Caco-2 (cell line): ENCODE data around the gene TTYH1. TPM values are rescaled to one million over a fixed set of nuclear protein-coding genes. Genes with fewer than 3 reads are reported as not detected.

Experiments used
- BruUV-seq: library from RNA; stranded (reverse); fragments of 400-500 nt; replicated peaks from 2 replicates; lab custom pipeline; 2021; lab: Mats Ljungman, UMichigan
- CTCF ChIA-PET: fragments of 300-600 bp; sonication (Branson Sonifier 250); formaldehyde crosslinking; loops from one replicate; lab custom pipeline; 2022; ENCODE audit warnings: antibody characterized with exemption; lab: Charles Lee
- POLR2A ChIA-PET: fragments of 300-600 bp; sonication (Branson Sonifier 250); formaldehyde crosslinking; loops from one replicate; lab custom pipeline; 2022; ENCODE audit warnings: antibody characterized with exemption; lab: Charles Lee
- DNase-seq, 2 experiments: peaks; one replicate each; pipeline versions ENCODE4 v3.0.0 to v3.0.0-alpha.2; 2020 to 2022
- H3K27me3 ChIP-seq: replicated peaks from 2 replicates; pipeline ENCODE4 v1.6.0; 2011; ENCODE audit warnings: low read length; ENCODE audit not compliant: control insufficient read depth, insufficient read depth
- H3K36me3 ChIP-seq: 2 replicates; pipeline ENCODE4 v1.5.1; 2011; ENCODE audit warnings: low read length; ENCODE audit not compliant: control insufficient read depth, insufficient read depth
- H3K4me1 ChIP-seq: fragments of 250-450 bp; sonication (Bioruptor Pico); 2 replicates; pipeline ENCODE4 v1.5.1; 2020; ENCODE audit warnings: mild to moderate bottlenecking
- H3K4me3 ChIP-seq: 2 replicates; pipeline ENCODE4 v1.5.1; 2011; ENCODE audit warnings: low read depth, mild to moderate bottlenecking, control low read depth, low read length
- H3K9me3 ChIP-seq: fragments of 250-450 bp; sonication (Bioruptor Pico); 2 replicates; pipeline ENCODE4 v1.5.1; 2020; ENCODE audit warnings: mild to moderate bottlenecking, moderate library complexity
- H3K27ac Mint-ChIP-seq: one replicate; pipeline ENCODE4 v1.8.0; 2022; ENCODE audit warnings: mixed read lengths; ENCODE audit not compliant: unreplicated experiment
- H3K27me3 Mint-ChIP-seq: one replicate; pipeline ENCODE4 v1.8.0; 2022; ENCODE audit warnings: mixed read lengths; ENCODE audit not compliant: insufficient read depth, unreplicated experiment
- H3K36me3 Mint-ChIP-seq: one replicate; pipeline ENCODE4 v1.8.0; 2022; ENCODE audit warnings: mild to moderate bottlenecking, mixed read lengths; ENCODE audit not compliant: insufficient read depth, unreplicated experiment
- H3K4me1 Mint-ChIP-seq: one replicate; pipeline ENCODE4 v1.8.0; 2022; ENCODE audit warnings: low read depth, mixed read lengths; ENCODE audit not compliant: unreplicated experiment
- H3K4me3 Mint-ChIP-seq: one replicate; pipeline ENCODE4 v1.8.0; 2022; ENCODE audit warnings: mild to moderate bottlenecking, moderate library complexity, mixed read lengths; ENCODE audit not compliant: unreplicated experiment
- H3K9me3 Mint-ChIP-seq: one replicate; pipeline ENCODE4 v1.8.0; 2022; ENCODE audit warnings: mixed read lengths; ENCODE audit not compliant: unreplicated experiment
- CTCF ChIP-seq, 2 experiments: fragments of 200-600 bp in 1 of 2; IDR thresholded peaks; 1 replicate in 1 of 2; 2 replicates in 1 of 2; pipeline versions ENCODE4 v1.5.1 to v1.8.0; 2011 to 2022; ENCODE audit warnings: antibody characterized with exemption in 1 of 2, control low read depth in 1 of 2, inconsistent platforms in 1 of 2, low read depth in 1 of 2, low read length in 1 of 2, mild to moderate bottlenecking in 1 of 2, moderate library complexity in 1 of 2; ENCODE audit not compliant: insufficient read depth in 1 of 2, severe bottlenecking in 1 of 2, unreplicated experiment in 1 of 2
- intact Hi-C: fragments of 100-400 bp; cut with micrococcal nuclease; formaldehyde crosslinking; loops from one replicate; pipeline ENCODE4 v1.10.0; 2022; ENCODE audit not compliant: unreplicated experiment
- total RNA-seq: library from RNA; stranded (reverse); gene quantifications from 2 replicates; pipeline ENCODE4 v1.2.3, GENCODE V29; 2022

The TTYH1 gene
- total RNA-seq, 1 experiment from 2014 or later, result not detected

GRCh38 chr19:54418930-54419800 is 3.9 kb downstream of the TTYH1 start:
- Mint-ChIP-seq H3K27ac (no peak overlapping the region), H3K9me3 (peaks cover 22% of the 10 kb centered on the region), H3K27me3 (no peaks in the 10 kb centered on the region), H3K4me3 (no peak overlapping the region), H3K4me1 (peaks cover 7% of the 10 kb centered on the region), H3K36me3 (no peaks in the 10 kb centered on the region)
- Histone ChIP-seq H3K9me3 (no peaks in the 10 kb centered on the region), H3K4me1 (peaks cover 12% of the 10 kb centered on the region), H3K36me3 (no peaks in the 10 kb centered on the region), H3K4me3 (no peak overlapping the region), H3K27me3 (no peaks in the 10 kb centered on the region)
- BruUV-seq, result no TSS peak
- no peak for TF ChIP-seq CTCF (IDR thresholded peaks at IDR 0.05; ENCODE audit: insufficient read depth in 1 of 2, low read depth in 1 of 2, low read length in 1 of 2, severe bottlenecking in 1 of 2, unreplicated experiment in 1 of 2)
- ChIA-PET POLR2A (interaction anchor here (0.5 kb wide), 1 partner anchor 45 kb away, joined by 3 read pairs; the partner anchor contains the start of gene LENG9), CTCF (interaction anchor here (0.7 kb wide), 1 partner anchor 98 kb away, joined by 4 read pairs; no protein-coding TSS in a partner anchor)
- intact Hi-C loops, result no loop called here
- no peak for DNase-seq

GRCh38 chr19:54420068-54420382 is 4.8 kb downstream of the TTYH1 start:
- peaks cover 12% of the 10 kb centered on the region for H3K4me1 ChIP-seq
- intact Hi-C loops, result no loop called here
- no peak overlapping the region for H3K27ac Mint-ChIP-seq
- no peaks in the 10 kb centered on the region for H3K36me3 ChIP-seq
- no peak overlapping the region for H3K4me3 Mint-ChIP-seq
- no peak for TF ChIP-seq CTCF (IDR thresholded peaks at IDR 0.05; ENCODE audit: insufficient read depth in 1 of 2, low read depth in 1 of 2, low read length in 1 of 2, severe bottlenecking in 1 of 2, unreplicated experiment in 1 of 2)
- no peaks in the 10 kb centered on the region for H3K27me3 Mint-ChIP-seq
- no peaks in the 10 kb centered on the region for H3K36me3 Mint-ChIP-seq
- ChIA-PET CTCF (interaction anchor here (0.5 to 0.7 kb wide), 4 partner anchors 11 to 1047 kb away, joined by 3 to 5 read pairs (median 3); no protein-coding TSS in a partner anchor), POLR2A (no interaction called here)
- no peak for DNase-seq
- H3K4me3 ChIP-seq, result no peak overlapping the region
- no TSS peak for BruUV-seq
- no peaks in the 10 kb centered on the region for H3K9me3 ChIP-seq
- peaks cover 17% of the 10 kb centered on the region for H3K9me3 Mint-ChIP-seq
- no peaks in the 10 kb centered on the region for H3K27me3 ChIP-seq
- peaks cover 7% of the 10 kb centered on the region for H3K4me1 Mint-ChIP-seq

GRCh38 chr19:54420383-54421168 is 5.3 kb downstream of the TTYH1 start:
- POLR2A ChIA-PET, result no interaction called here
- H3K27ac Mint-ChIP-seq, result no peak overlapping the region
- H3K27me3 ChIP-seq, result no peaks in the 10 kb centered on the region
- no peaks in the 10 kb centered on the region for H3K9me3 ChIP-seq
- H3K4me1 ChIP-seq, result peaks cover 12% of the 10 kb centered on the region
- no peak for TF ChIP-seq CTCF (IDR thresholded peaks at IDR 0.05; ENCODE audit: insufficient read depth in 1 of 2, low read depth in 1 of 2, low read length in 1 of 2, severe bottlenecking in 1 of 2, unreplicated experiment in 1 of 2)
- intact Hi-C loops, result no loop called here
- H3K27me3 Mint-ChIP-seq, result no peaks in the 10 kb centered on the region
- peak; percentile 51 to 74 for DNase-seq
- peaks cover 7% of the 10 kb centered on the region for H3K4me1 Mint-ChIP-seq
- H3K36me3 Mint-ChIP-seq, result no peaks in the 10 kb centered on the region
- CTCF ChIA-PET, result interaction anchor here (0.5 to 0.7 kb wide), 4 partner anchors 10 to 1047 kb away, joined by 3 to 5 read pairs (median 3); no protein-coding TSS in a partner anchor
- no peak overlapping the region for H3K4me3 ChIP-seq
- H3K36me3 ChIP-seq, result no peaks in the 10 kb centered on the region
- BruUV-seq, result no TSS peak
- no peak overlapping the region for H3K4me3 Mint-ChIP-seq
- peaks cover 17% of the 10 kb centered on the region for H3K9me3 Mint-ChIP-seq
